DND-41 (cell line): ENCODE data around the gene WAC.

ENCODE experiments used
- CTCF ChIP-seq: IDR thresholded peaks from 2 replicates; pipeline ENCODE4 v1.5.1; 2012; ENCODE audit warnings: borderline replicate concordance, low read length, moderate library complexity, mild to moderate bottlenecking; ENCODE audit not compliant: poor library complexity, severe bottlenecking; ENCODE audit errors: extremely low read depth
- EZH2 ChIP-seq: IDR thresholded peaks from 3 replicates; pipeline ENCODE4 v1.6.1; 2012; ENCODE audit warnings: borderline replicate concordance, low read depth, mild to moderate bottlenecking, moderate library complexity, low read length, inconsistent platforms; ENCODE audit not compliant: severe bottlenecking

GRCh38 chr10:28624351-28624750 lies 91.4 kb downstream of the WAC start:
- TF ChIP-seq CTCF (no peak), EZH2 (no peak)
